ENCODE results near the gene NRIP1. TPM values are rescaled to one million over a fixed set of nuclear protein-coding genes. Genes with fewer than 3 reads are reported as not detected.

NRIP1 gene
- total and polyA plus RNA-seq, 10 of the 15 experiments (the other 5 are each of a cell fraction or from before 2014, with no cell fraction given): 2.9 to 26.1 (median 9.3) TPM

GRCh38 chr21:15001113-15001512 is 63.7 kb downstream of the NRIP1 start:
- Histone ChIP-seq H3K4me1 (ENCODE audit: control insufficient read depth, insufficient read depth, low read length) (peaks cover 8% of the 10 kb centered on the region; the same call in 1 of the 2 replicates), H3K27ac (ENCODE audit: control insufficient read depth, insufficient read depth) (no peak overlapping the region), H4K20me1 (ENCODE audit: control insufficient read depth, insufficient read depth) (no peaks in the 10 kb centered on the region), H3K79me2 (ENCODE audit: control insufficient read depth, insufficient read depth, low read length) (peaks cover 4% of the 10 kb centered on the region), H3K9ac (ENCODE audit: control insufficient read depth, insufficient read depth, low read length) (no peak overlapping the region), H2AFZ (ENCODE audit: control insufficient read depth, low read depth, low read length) (no peak overlapping the region), H3K9me3 (replicated peaks; ENCODE audit: control insufficient read depth, insufficient read depth, low read length) (no peaks in the 10 kb centered on the region), H3K36me3 (ENCODE audit: control insufficient read depth in 2 of 2, insufficient read depth in 2 of 2, low read length in 1 of 2) (no peaks in the 10 kb centered on the region; a peak in 1 of 4 replicates), H3K4me3 (no peak overlapping the region), H3K4me2 (ENCODE audit: control insufficient read depth, insufficient read depth) (peak overlapping the region; percentile 30; the same call in 1 of the 2 replicates), H3K27me3 (replicated peaks in 1 of 2; ENCODE audit: control insufficient read depth in 2 of 2, insufficient read depth in 2 of 2, low read length in 1 of 2) (no peaks in the 10 kb centered on the region)
- ATAC-seq: no peak
- WGBS (ENCODE audit: insufficient coverage, insufficient replicate concordance, low lambda C conversion rate, missing lambda C conversion rate): 3% methylated on average over 2 of the region's 2 CpGs
- RAD21 ChIA-PET (ENCODE audit: unreplicated experiment): interaction anchor here (1.4 kb wide), 1 partner anchor 58 kb away, joined by 4 read pairs; no protein-coding TSS in a partner anchor
- CTCF ChIA-PET: no interaction called here
- intact Hi-C loops (cut with micrococcal nuclease; ENCODE audit: unreplicated experiment) (no loop called here), in situ Hi-C loops (cut with MboI) (no loop called here)
- FAIRE-seq: no peak
- SMC1A ChIA-PET (ENCODE audit: uncharacterized antibody, unreplicated experiment): interaction anchor here (0.8 to 1.7 kb wide), 8 partner anchors 9 to 137 kb away, joined by 3 to 7 read pairs (median 3); no protein-coding TSS in a partner anchor
- DNase-seq (ENCODE audit: low read depth, low spot score): no peak
- no TSS peak for BruUV-seq (replicated peaks)
- POLR2A ChIA-PET: no interaction called here
- no peak for TF ChIP-seq BCL3 (IDR thresholded peaks at IDR 0.05; ENCODE audit: borderline replicate concordance, insufficient read depth, low read depth, low read length, poor library complexity, severe bottlenecking)
- no peak for TF ChIP-seq MYC (IDR thresholded peaks at IDR 0.05; ENCODE audit: insufficient read depth, insufficient read length, insufficient replicate concordance, low read length, severe bottlenecking)
- no peak for TF ChIP-seq ZNF384 (IDR thresholded peaks at IDR 0.05; ENCODE audit: borderline replicate concordance, low read depth, low read length)
- TF ChIP-seq GABPA (IDR thresholded peaks at IDR 0.05; ENCODE audit: low read depth): no peak
- no peak for TF ChIP-seq NR2C2 (IDR thresholded peaks at IDR 0.05; ENCODE audit: borderline replicate concordance, control insufficient read depth, insufficient read length, low read depth)
- TF ChIP-seq, protein P1, sequence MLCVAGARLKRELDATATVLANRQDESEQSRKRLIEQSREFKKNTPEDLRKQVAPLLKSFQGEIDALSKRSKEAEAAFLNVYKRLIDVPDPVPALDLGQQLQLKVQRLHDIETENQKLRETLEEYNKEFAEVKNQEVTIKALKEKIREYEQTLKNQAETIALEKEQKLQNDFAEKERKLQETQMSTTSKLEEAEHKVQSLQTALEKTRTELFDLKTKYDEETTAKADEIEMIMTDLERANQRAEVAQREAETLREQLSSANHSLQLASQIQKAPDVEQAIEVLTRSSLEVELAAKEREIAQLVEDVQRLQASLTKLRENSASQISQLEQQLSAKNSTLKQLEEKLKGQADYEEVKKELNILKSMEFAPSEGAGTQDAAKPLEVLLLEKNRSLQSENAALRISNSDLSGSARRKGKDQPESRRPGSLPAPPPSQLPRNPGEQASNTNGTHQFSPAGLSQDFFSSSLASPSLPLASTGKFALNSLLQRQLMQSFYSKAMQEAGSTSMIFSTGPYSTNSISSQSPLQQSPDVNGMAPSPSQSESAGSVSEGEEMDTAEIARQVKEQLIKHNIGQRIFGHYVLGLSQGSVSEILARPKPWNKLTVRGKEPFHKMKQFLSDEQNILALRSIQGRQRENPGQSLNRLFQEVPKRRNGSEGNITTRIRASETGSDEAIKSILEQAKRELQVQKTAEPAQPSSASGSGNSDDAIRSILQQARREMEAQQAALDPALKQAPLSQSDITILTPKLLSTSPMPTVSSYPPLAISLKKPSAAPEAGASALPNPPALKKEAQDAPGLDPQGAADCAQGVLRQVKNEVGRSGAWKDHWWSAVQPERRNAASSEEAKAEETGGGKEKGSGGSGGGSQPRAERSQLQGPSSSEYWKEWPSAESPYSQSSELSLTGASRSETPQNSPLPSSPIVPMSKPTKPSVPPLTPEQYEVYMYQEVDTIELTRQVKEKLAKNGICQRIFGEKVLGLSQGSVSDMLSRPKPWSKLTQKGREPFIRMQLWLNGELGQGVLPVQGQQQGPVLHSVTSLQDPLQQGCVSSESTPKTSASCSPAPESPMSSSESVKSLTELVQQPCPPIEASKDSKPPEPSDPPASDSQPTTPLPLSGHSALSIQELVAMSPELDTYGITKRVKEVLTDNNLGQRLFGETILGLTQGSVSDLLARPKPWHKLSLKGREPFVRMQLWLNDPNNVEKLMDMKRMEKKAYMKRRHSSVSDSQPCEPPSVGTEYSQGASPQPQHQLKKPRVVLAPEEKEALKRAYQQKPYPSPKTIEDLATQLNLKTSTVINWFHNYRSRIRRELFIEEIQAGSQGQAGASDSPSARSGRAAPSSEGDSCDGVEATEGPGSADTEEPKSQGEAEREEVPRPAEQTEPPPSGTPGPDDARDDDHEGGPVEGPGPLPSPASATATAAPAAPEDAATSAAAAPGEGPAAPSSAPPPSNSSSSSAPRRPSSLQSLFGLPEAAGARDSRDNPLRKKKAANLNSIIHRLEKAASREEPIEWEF (IDR thresholded peaks at IDR 0.05; ENCODE audit: insufficient replicate concordance, low read depth, low read length): no peak
- TF ChIP-seq GATAD2B (conservative IDR thresholded peaks at IDR 0.05; ENCODE audit: low read depth): no peak
- TF ChIP-seq ZNF592 (IDR thresholded peaks at IDR 0.05): no peak
- no peak for TF ChIP-seq USF1 (IDR thresholded peaks at IDR 0.05; ENCODE audit: borderline replicate concordance, extremely low read length, insufficient read depth, low read depth, low read length)

Measured in GM12878 (cell line).